Neural cell (in vitro differentiated cells): ENCODE results near the gene PAWR. TPM values are rescaled to one million over a fixed set of nuclear protein-coding genes. Genes with fewer than 3 reads are reported as not detected.

Experiments used
- H2AFZ ChIP-seq: fragments of 200-600, 300-800 bp; sonication (generic), shearing (Covaris generic); 2 replicates; pipeline ENCODE4 v1.6.0; 2014; ENCODE audit warnings: low read depth, mild to moderate bottlenecking, antibody characterized with exemption, low read length, moderate library complexity
- H3F3A ChIP-seq: fragments of 200-600 bp; shearing (Covaris generic); 2 replicates; pipeline ENCODE4 v1.6.1; 2016; ENCODE audit warnings: mild to moderate bottlenecking, moderate library complexity, mixed read lengths, antibody characterized with exemption, low read length; ENCODE audit not compliant: insufficient read depth, poor library complexity, severe bottlenecking
- H3K27ac ChIP-seq: fragments of 200-600, 300-800 bp; sonication (generic), shearing (Covaris generic); 2 replicates; pipeline ENCODE4 v1.5.1; 2014; ENCODE audit warnings: mild to moderate bottlenecking, low read length, moderate library complexity
- H3K27me3 ChIP-seq: fragments of 300-800, 200-600 bp; sonication (generic), shearing (Covaris generic); 2 replicates; pipeline ENCODE4 v1.6.0; 2014; ENCODE audit warnings: mild to moderate bottlenecking, low read depth, low read length, moderate library complexity; ENCODE audit not compliant: insufficient read depth
- H3K36me3 ChIP-seq: fragments of 300-800, 200-600 bp; sonication (generic), shearing (Covaris generic); 2 replicates; pipeline ENCODE4 v1.5.1; 2014; ENCODE audit warnings: mild to moderate bottlenecking, antibody characterized with exemption, low read length, moderate library complexity; ENCODE audit not compliant: insufficient read depth
- H3K4me2 ChIP-seq: fragments of 300-800, 200-600 bp; sonication (generic), shearing (Covaris generic); 2 replicates; pipeline ENCODE4 v1.6.0; 2014; ENCODE audit warnings: mild to moderate bottlenecking, low read length
- H3K4me3 ChIP-seq: fragments of 300-800, 200-600 bp; sonication (generic), shearing (Covaris generic); 2 replicates; pipeline ENCODE4 v1.5.1; 2014; ENCODE audit warnings: mild to moderate bottlenecking, low read length, moderate library complexity
- H3K79me2 ChIP-seq: fragments of 200-600 bp; shearing (Covaris generic); replicated peaks from 2 replicates; pipeline ENCODE4 v1.6.0; 2014; ENCODE audit warnings: mild to moderate bottlenecking, low read length, moderate library complexity; ENCODE audit not compliant: insufficient read depth
- H3K9ac ChIP-seq: fragments of 300-800, 200-600 bp; sonication (generic), shearing (Covaris generic); 2 replicates; pipeline ENCODE4 v1.6.1; 2016; ENCODE audit warnings: mild to moderate bottlenecking, low read length, mixed read lengths
- H3K9me2 ChIP-seq: fragments of 200-600 bp; shearing (Covaris generic); 2 replicates; pipeline ENCODE4 v1.6.1; 2016; ENCODE audit warnings: mild to moderate bottlenecking, low read length, mixed read lengths; ENCODE audit not compliant: insufficient read depth
- H3K9me3 ChIP-seq: fragments of 200-600, 300-800 bp; sonication (generic), shearing (Covaris generic); 2 replicates; pipeline ENCODE4 v1.6.1; 2016; ENCODE audit warnings: mild to moderate bottlenecking, mixed run types, low read length, moderate library complexity, mixed read lengths
- H4K20me1 ChIP-seq: fragments of 200-600 bp; shearing (Covaris generic); 2 replicates; pipeline ENCODE4 v1.6.1; 2016; ENCODE audit warnings: mild to moderate bottlenecking, mixed run types; ENCODE audit not compliant: insufficient read depth
- CTCF ChIP-seq: fragments of 450-650 bp; IDR thresholded peaks from 2 replicates; pipeline ENCODE4 v1.5.1; 2014; ENCODE audit warnings: antibody characterized with exemption, mild to moderate bottlenecking, moderate library complexity; ENCODE audit not compliant: poor library complexity, severe bottlenecking
- EP300 ChIP-seq: fragments of 450-650 bp; conservative IDR thresholded peaks from 2 replicates; pipeline ENCODE4 v1.6.1; 2014; ENCODE audit warnings: antibody characterized with exemption, mild to moderate bottlenecking, moderate library complexity; ENCODE audit not compliant: poor library complexity, severe bottlenecking
- EZH2 ChIP-seq: fragments of 200-600, 300-800 bp; shearing (Covaris generic), sonication (generic); IDR thresholded peaks from 2 replicates; pipeline ENCODE4 v1.6.1; 2014; ENCODE audit warnings: antibody characterized with exemption, low read length, borderline replicate concordance, mild to moderate bottlenecking; ENCODE audit not compliant: insufficient read depth, poor library complexity, severe bottlenecking
- MXI1 ChIP-seq: fragments of 450-650 bp; conservative IDR thresholded peaks from 2 replicates; pipeline ENCODE4 v1.6.1; 2014; ENCODE audit warnings: antibody characterized with exemption, mild to moderate bottlenecking; ENCODE audit not compliant: poor library complexity, severe bottlenecking
- POLR2AphosphoS5 ChIP-seq: IDR thresholded peaks from 2 replicates; pipeline ENCODE4 v1.6.1; 2012
- RAD21 ChIP-seq: fragments of 450-650 bp; conservative IDR thresholded peaks from 2 replicates; pipeline ENCODE4 v1.6.1; 2014; ENCODE audit warnings: antibody characterized with exemption, mild to moderate bottlenecking, moderate library complexity
- REST ChIP-seq: IDR thresholded peaks from 2 replicates; pipeline ENCODE4 v1.6.1; 2012; ENCODE audit warnings: borderline replicate concordance
- SMC3 ChIP-seq: fragments of 450-650 bp; conservative IDR thresholded peaks from 2 replicates; pipeline ENCODE4 v1.6.1; 2014; ENCODE audit warnings: antibody characterized with exemption, mild to moderate bottlenecking, moderate library complexity; ENCODE audit not compliant: poor library complexity
- TAF1 ChIP-seq: IDR thresholded peaks from 2 replicates; pipeline ENCODE4 v1.6.1; 2012; ENCODE audit warnings: low read depth
- polyA plus RNA-seq: library from polyadenylated mRNA; depleted of rRNA; stranded (reverse); fragments of >200 nt; gene quantifications from 2 replicates; pipeline ENCODE4 v1.2.3, GENCODE V29; 2014

Gene PAWR
- polyA plus RNA-seq, 1 donor from 2014 or later: 13.4 TPM

DNA sequence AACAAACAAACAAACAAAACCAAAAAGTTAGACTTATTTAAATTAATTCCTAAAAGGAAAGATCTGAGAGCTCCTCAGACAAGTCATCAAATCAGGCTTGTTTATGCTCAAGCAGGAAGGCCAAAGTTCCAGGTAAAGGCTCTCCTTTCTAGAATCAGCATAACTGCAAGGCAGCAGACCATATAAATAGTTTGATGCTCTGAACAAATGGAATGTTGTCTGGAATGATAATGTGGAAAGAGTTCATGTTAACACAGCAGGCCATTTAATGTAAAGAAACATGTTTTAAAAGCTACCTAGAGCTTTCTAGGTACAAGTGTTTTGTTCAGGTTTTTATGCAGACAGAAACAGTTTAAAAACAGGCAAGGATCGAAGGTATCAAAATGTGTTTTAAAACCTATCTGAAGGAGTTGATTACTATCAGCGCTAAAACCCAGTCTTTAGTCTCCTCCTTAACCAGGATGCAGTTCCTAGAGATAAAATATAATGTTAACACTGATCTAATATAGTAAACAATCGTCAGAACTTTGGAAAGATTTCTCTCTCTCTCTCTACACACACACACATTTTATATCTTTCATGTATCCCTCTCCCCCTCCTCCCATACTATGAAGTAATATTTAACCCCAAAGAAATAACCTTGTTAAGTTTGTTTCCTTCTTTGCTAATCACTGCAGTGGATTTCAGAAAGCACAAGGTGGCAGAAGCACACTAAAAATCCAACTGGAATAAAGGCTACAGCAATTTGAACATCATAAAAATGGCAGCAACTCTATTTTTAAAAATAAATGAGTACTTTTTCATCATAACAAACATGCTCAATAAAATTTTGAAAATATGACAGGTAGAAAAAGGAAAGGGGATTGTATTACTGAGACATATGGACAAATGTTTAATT is 135.5 kb downstream of the PAWR start:
- no peak overlapping the region for H3K27ac ChIP-seq

More for the DNA sequence above, 135.5 kb downstream of the PAWR start:
- TF ChIP-seq POLR2AphosphoS5 (no peak), RAD21 (peak; percentile 88), EZH2 (no peak), MXI1 (no peak), REST (no peak), CTCF (peak; percentile 81), EP300 (no peak), SMC3 (peak; percentile 82), TAF1 (no peak)
- Histone ChIP-seq H3K27me3 (no peaks in the 10 kb centered on the region), H3K9ac (no peak overlapping the region), H3K9me3 (no peaks in the 10 kb centered on the region), H3K4me2 (no peak overlapping the region), H3K4me3 (no peak overlapping the region), H4K20me1 (no peaks in the 10 kb centered on the region), H3K36me3 (no peaks in the 10 kb centered on the region), H2AFZ (no peak overlapping the region), H3K9me2 (no peaks in the 10 kb centered on the region), H3F3A (no peaks in the 10 kb centered on the region), H3K79me2 (no peaks in the 10 kb centered on the region)
